HL-60 (cell line): ENCODE data around the gene AOPEP.

Experiments
- GABPA ChIP-seq: IDR thresholded peaks from 2 replicates; pipeline ENCODE4 v1.6.1; 2012; ENCODE audit warnings: low read depth
- POLR2AphosphoS5 ChIP-seq: IDR thresholded peaks from 2 replicates; pipeline ENCODE4 v1.6.1; 2012; ENCODE audit warnings: low read depth
- SPI1 ChIP-seq: IDR thresholded peaks from 2 replicates; pipeline ENCODE4 v1.6.1; 2012; ENCODE audit warnings: low read depth, mild to moderate bottlenecking, borderline replicate concordance
- TF ChIP-seq, protein P1 (sequence below): IDR thresholded peaks from one replicate; pipeline ENCODE4 v1.5.1; 2011; ENCODE audit warnings: low read length, control low read depth, inconsistent platforms; ENCODE audit not compliant: insufficient read depth
- TF ChIP-seq, protein P2 (sequence below): IDR thresholded peaks from 2 replicates; pipeline ENCODE4 v1.6.1; 2012; ENCODE audit warnings: low read depth; ENCODE audit not compliant: insufficient replicate concordance

DNA sequence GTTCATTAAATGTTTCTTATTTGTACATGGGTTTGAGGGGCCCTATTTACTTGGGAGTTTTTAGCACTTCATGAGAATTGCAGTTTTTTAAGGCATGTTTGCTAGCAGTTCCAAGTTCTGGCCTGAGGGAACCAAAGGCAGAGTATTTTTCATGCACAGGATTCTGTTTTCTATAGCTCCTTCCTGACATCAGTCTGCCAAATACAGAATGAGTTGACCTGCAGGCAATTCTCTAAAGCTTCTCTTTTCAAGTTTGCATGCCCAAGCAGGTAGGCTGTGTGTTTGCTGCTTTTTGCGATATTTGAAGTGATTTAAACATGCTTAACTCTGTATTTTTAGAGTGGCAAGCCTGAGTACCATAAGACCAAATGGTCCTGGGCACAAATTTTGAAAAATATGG, 75.8 kb downstream of the AOPEP start:
- TF ChIP-seq, protein P1, sequence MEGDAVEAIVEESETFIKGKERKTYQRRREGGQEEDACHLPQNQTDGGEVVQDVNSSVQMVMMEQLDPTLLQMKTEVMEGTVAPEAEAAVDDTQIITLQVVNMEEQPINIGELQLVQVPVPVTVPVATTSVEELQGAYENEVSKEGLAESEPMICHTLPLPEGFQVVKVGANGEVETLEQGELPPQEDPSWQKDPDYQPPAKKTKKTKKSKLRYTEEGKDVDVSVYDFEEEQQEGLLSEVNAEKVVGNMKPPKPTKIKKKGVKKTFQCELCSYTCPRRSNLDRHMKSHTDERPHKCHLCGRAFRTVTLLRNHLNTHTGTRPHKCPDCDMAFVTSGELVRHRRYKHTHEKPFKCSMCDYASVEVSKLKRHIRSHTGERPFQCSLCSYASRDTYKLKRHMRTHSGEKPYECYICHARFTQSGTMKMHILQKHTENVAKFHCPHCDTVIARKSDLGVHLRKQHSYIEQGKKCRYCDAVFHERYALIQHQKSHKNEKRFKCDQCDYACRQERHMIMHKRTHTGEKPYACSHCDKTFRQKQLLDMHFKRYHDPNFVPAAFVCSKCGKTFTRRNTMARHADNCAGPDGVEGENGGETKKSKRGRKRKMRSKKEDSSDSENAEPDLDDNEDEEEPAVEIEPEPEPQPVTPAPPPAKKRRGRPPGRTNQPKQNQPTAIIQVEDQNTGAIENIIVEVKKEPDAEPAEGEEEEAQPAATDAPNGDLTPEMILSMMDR: no peak
- no peak for TF ChIP-seq POLR2AphosphoS5
- TF ChIP-seq, protein P2, sequence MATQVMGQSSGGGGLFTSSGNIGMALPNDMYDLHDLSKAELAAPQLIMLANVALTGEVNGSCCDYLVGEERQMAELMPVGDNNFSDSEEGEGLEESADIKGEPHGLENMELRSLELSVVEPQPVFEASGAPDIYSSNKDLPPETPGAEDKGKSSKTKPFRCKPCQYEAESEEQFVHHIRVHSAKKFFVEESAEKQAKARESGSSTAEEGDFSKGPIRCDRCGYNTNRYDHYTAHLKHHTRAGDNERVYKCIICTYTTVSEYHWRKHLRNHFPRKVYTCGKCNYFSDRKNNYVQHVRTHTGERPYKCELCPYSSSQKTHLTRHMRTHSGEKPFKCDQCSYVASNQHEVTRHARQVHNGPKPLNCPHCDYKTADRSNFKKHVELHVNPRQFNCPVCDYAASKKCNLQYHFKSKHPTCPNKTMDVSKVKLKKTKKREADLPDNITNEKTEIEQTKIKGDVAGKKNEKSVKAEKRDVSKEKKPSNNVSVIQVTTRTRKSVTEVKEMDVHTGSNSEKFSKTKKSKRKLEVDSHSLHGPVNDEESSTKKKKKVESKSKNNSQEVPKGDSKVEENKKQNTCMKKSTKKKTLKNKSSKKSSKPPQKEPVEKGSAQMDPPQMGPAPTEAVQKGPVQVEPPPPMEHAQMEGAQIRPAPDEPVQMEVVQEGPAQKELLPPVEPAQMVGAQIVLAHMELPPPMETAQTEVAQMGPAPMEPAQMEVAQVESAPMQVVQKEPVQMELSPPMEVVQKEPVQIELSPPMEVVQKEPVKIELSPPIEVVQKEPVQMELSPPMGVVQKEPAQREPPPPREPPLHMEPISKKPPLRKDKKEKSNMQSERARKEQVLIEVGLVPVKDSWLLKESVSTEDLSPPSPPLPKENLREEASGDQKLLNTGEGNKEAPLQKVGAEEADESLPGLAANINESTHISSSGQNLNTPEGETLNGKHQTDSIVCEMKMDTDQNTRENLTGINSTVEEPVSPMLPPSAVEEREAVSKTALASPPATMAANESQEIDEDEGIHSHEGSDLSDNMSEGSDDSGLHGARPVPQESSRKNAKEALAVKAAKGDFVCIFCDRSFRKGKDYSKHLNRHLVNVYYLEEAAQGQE: no peak
- TF ChIP-seq GABPA: no peak
- TF ChIP-seq SPI1: no peak
